ENCODE results near the gene AK8.

The AK8 gene

DNA sequence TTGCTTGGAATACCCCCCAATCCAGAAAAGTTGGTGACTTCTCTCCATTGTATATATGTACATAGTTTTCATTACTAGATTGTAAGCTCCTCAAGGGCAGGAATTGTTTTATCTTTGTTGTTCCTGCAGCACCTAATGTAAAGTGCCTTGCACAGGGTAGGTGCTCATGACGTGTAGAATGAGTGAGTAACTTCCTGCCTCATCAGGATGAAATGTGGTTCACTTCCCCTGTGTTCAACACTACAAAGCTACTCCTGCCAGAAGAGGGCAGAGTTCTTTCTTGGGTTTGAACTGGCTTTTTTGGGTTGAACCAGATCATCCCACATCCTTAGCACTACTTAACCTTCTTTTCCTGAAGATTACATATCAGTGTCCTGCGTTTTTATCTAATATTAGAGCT, 183.9 kb downstream of the AK8 start:
- Histone ChIP-seq H3K27me3 (ENCODE audit: control insufficient read depth, insufficient read depth, low read length) (no peaks in the 10 kb centered on the region), H3K9ac (ENCODE audit: low read length) (no peak overlapping the region), H3K4me3 (ENCODE audit: low read length) (no peak overlapping the region), H3K4me1 (ENCODE audit: control insufficient read depth, insufficient read depth, low read length) (no peaks in the 10 kb centered on the region), H3K36me3 (ENCODE audit: control insufficient read depth, insufficient read depth, low read length) (no peaks in the 10 kb centered on the region), H3K9me3 (ENCODE audit: control insufficient read depth, low read length) (no peaks in the 10 kb centered on the region)

DNA sequence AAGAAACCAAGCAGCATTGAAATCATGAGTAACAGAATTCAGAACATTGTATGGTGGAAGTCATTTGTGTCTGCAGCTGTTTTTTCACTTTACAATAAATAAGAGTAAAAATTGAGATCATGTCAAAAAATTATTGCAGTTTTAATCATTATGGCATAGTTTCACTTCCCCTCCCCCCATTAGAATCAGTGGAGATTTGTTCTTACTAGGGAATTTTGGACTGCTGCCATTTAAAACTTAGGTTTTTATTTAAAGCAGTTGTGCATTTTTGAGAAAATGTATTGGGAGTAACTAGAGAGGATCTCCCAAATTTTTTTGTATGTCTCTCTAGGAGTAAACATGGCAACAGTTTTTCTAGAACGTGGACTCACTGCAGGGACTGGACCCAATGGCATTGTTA, 187.4 kb downstream of the AK8 start:
- Histone ChIP-seq H3K9me3 (ENCODE audit: control insufficient read depth, low read length) (no peaks in the 10 kb centered on the region), H3K27me3 (ENCODE audit: control insufficient read depth, insufficient read depth, low read length) (no peaks in the 10 kb centered on the region), H3K36me3 (ENCODE audit: control insufficient read depth, insufficient read depth, low read length) (no peaks in the 10 kb centered on the region), H3K4me3 (ENCODE audit: low read length) (no peak overlapping the region), H3K9ac (ENCODE audit: low read length) (no peak overlapping the region), H3K4me1 (ENCODE audit: control insufficient read depth, insufficient read depth, low read length) (no peaks in the 10 kb centered on the region)

DNA sequence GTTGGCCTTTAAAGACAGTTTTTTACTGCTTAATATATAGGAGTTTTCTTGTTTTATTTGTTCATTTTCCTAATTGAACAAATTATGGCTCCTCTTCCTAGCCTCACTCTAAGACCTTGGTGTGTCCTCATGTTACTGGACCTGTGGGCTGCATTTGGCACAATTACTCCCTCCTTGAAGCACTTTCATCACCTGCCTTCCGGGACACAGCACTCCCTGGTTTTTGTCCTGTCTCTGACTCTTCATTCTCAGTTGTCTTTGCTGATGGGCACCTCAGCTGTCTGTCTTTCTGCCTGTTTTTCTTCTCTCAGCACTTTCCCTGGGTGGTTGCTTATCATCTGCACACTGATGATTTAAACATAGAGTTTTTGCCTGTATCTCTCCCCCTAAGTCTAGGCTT, 194.2 kb downstream of the AK8 start:
- H3K36me3 ChIP-seq (ENCODE audit: control insufficient read depth, insufficient read depth, low read length), result peaks cover 13% of the 10 kb centered on the region
- no peak overlapping the region for H3K9ac ChIP-seq (ENCODE audit: low read length)
- H3K27me3 ChIP-seq (ENCODE audit: control insufficient read depth, insufficient read depth, low read length), result no peaks in the 10 kb centered on the region
- no peaks in the 10 kb centered on the region for H3K9me3 ChIP-seq (ENCODE audit: control insufficient read depth, low read length)
- H3K4me3 ChIP-seq (ENCODE audit: low read length), result no peak overlapping the region
- no peaks in the 10 kb centered on the region for H3K4me1 ChIP-seq (ENCODE audit: control insufficient read depth, insufficient read depth, low read length)

DNA sequence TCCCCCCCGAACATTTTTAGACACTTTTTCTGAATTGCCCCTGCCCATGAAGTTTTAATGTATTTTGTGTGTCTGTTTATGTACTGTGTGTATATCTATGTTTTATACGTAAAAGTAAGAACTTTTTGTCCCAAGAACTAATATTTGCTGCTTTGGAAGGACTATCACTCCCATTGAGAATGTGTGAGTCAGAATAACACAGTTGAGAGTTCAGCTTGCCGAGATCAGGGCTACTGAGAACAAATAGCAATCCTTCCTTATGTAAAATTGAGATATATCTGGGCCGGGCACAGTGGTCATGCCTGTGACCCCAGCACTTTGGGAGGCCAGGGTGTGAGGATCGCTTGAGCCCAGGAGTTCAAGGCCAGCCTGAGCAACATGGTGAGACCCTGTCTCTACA, 196.5 kb downstream of the AK8 start:
- Histone ChIP-seq H3K9ac (ENCODE audit: low read length) (no peak overlapping the region), H3K4me3 (ENCODE audit: low read length) (no peak overlapping the region), H3K27me3 (ENCODE audit: control insufficient read depth, insufficient read depth, low read length) (no peaks in the 10 kb centered on the region), H3K9me3 (ENCODE audit: control insufficient read depth, low read length) (no peaks in the 10 kb centered on the region), H3K36me3 (ENCODE audit: control insufficient read depth, insufficient read depth, low read length) (peaks cover 17% of the 10 kb centered on the region), H3K4me1 (ENCODE audit: control insufficient read depth, insufficient read depth, low read length) (no peaks in the 10 kb centered on the region)

DNA sequence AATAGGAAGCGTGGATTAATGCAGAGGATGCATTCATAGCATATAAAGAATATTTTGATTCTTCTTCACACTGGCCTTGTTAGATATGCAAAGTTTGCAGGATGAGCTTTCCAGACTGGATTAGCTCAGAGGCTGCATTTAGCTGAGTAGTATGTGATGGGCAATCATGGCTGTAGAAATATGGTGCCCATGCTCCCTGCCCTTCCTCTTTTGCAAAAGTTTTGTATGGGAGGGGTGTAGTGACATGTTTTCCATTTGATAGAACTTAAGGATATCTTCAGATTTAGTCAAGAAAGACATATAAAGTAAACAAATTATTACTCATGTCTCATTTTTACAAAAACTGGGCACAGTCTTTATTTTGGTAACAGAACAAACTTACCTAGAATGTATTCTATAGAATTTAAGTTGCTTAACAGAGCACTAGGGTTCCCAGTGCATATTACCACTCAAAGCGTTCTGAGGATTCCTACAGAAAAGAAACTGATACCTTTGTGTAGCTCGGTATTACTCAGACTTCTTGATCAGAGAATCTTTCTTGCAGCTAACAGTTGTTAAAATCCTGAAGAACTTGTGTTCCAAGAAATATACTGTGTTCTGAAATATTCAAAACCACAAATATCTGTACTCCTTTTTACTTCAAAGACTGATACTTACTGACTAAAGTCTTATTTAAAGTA, 198.0 kb downstream of the AK8 start:
- peaks cover 17% of the 10 kb centered on the region for H3K36me3 ChIP-seq (ENCODE audit: control insufficient read depth, insufficient read depth, low read length)

DNA sequence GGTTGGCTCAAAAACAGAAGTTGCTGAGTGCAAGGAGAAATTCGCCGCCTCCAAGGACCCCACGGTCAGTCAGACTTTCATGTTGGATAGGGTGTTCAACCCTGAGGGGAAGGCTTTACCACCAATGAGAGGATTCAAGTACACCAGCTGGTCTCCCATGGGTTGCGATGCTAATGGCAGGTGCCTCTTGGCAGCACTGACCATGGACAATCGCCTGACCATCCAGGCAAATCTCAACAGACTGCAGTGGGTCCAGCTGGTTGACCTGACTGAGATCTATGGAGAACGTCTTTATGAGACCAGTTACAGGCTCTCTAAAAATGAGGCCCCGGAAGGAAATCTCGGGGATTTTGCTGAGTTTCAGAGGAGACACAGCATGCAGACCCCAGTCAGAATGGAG, 200.1 kb downstream of the AK8 start:
- Histone ChIP-seq H3K9me3 (ENCODE audit: control insufficient read depth, low read length) (no peaks in the 10 kb centered on the region), H3K36me3 (ENCODE audit: control insufficient read depth, insufficient read depth, low read length) (peaks cover 12% of the 10 kb centered on the region), H3K4me1 (ENCODE audit: control insufficient read depth, insufficient read depth, low read length) (peaks cover 7% of the 10 kb centered on the region), H3K4me3 (ENCODE audit: low read length) (no peak overlapping the region), H3K27me3 (ENCODE audit: control insufficient read depth, insufficient read depth, low read length) (no peaks in the 10 kb centered on the region), H3K9ac (ENCODE audit: low read length) (no peak overlapping the region)

More for the DNA sequence above, 198.0 kb downstream of the AK8 start:
- H3K9ac ChIP-seq (ENCODE audit: low read length), result no peak overlapping the region
- no peaks in the 10 kb centered on the region for H3K9me3 ChIP-seq (ENCODE audit: control insufficient read depth, low read length)
- H3K4me1 ChIP-seq (ENCODE audit: control insufficient read depth, insufficient read depth, low read length), result no peaks in the 10 kb centered on the region
- H3K27me3 ChIP-seq (ENCODE audit: control insufficient read depth, insufficient read depth, low read length), result no peaks in the 10 kb centered on the region
- H3K4me3 ChIP-seq (ENCODE audit: low read length), result no peak overlapping the region
